Right atrium auricular region (tissue), 2 donors: Measurements from ENCODE around the gene METTL21C. TPM values are rescaled to one million over a fixed set of nuclear protein-coding genes. Genes with fewer than 3 reads are reported as not detected.

Experiments used
- DNase-seq: peaks from one replicate; pipeline ENCODE4 v3.0.0-alpha.2; 2019; ENCODE audit warnings: low spot score
- H3K27ac ChIP-seq, 2 donors: fragments of 200-600 bp; sonication (generic); 1 replicate in 1 of 2; 2 replicates in 1 of 2; pipeline ENCODE4 v1.5.1; 2016 to 2019
- H3K27me3 ChIP-seq, 2 donors: fragments of 200-600 bp; sonication (generic); one replicate each; pipeline versions ENCODE4 v1.5.1 to v1.6.0; 2017 to 2019
- H3K36me3 ChIP-seq: fragments of 200-600 bp; sonication (generic); one replicate; pipeline ENCODE4 v1.5.1; 2016
- H3K4me1 ChIP-seq, 2 donors: fragments of 200-600 bp; sonication (generic); one replicate each; pipeline versions ENCODE4 v1.5.1 to v1.6.0; 2017 to 2019
- H3K4me3 ChIP-seq, 2 donors: fragments of 200-600 bp; sonication (generic); 1 replicate in 1 of 2; 2 replicates in 1 of 2; pipeline ENCODE4 v1.5.1; 2017 to 2019; ENCODE audit warnings: mild to moderate bottlenecking in 1 of 2, moderate library complexity in 1 of 2
- H3K9me3 ChIP-seq, 2 donors: fragments of 200-600 bp; sonication (generic); one replicate each; pipeline ENCODE4 v1.5.1; 2019
- total RNA-seq, 2 donors: library from RNA; depleted of rRNA; stranded (reverse); fragments of >200 nt; gene quantifications; one replicate each; pipeline ENCODE4 v1.1.0, GENCODE V29; 2016
- TF ChIP-seq, protein P1 (sequence below), 2 donors: fragments of 200-600 bp; sonication (generic); IDR thresholded peaks; one replicate each; pipeline ENCODE4 v1.5.1; 2019; ENCODE audit warnings: antibody characterized with exemption in 2 of 2

Gene METTL21C
- total RNA-seq, 2 donors from 2014 or later = not detected

GRCh38 chr13:102675115-102675514 lies 19.7 kb downstream of the METTL21C start:
- no peak overlapping the region for H3K4me3 ChIP-seq
- no peak overlapping the region for H3K27ac ChIP-seq
- H3K4me1 ChIP-seq = peaks cover 0 to 6% of the 10 kb centered on the region in 2 donors
- H3K9me3 ChIP-seq = no peaks in the 10 kb centered on the region
- TF ChIP-seq, protein P1, sequence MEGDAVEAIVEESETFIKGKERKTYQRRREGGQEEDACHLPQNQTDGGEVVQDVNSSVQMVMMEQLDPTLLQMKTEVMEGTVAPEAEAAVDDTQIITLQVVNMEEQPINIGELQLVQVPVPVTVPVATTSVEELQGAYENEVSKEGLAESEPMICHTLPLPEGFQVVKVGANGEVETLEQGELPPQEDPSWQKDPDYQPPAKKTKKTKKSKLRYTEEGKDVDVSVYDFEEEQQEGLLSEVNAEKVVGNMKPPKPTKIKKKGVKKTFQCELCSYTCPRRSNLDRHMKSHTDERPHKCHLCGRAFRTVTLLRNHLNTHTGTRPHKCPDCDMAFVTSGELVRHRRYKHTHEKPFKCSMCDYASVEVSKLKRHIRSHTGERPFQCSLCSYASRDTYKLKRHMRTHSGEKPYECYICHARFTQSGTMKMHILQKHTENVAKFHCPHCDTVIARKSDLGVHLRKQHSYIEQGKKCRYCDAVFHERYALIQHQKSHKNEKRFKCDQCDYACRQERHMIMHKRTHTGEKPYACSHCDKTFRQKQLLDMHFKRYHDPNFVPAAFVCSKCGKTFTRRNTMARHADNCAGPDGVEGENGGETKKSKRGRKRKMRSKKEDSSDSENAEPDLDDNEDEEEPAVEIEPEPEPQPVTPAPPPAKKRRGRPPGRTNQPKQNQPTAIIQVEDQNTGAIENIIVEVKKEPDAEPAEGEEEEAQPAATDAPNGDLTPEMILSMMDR (IDR thresholded peaks at IDR 0.05) = no peak
- H3K27me3 ChIP-seq = no peaks in the 10 kb centered on the region
- H3K36me3 ChIP-seq = peaks cover 22% of the 10 kb centered on the region
- no peak for DNase-seq

DNA sequence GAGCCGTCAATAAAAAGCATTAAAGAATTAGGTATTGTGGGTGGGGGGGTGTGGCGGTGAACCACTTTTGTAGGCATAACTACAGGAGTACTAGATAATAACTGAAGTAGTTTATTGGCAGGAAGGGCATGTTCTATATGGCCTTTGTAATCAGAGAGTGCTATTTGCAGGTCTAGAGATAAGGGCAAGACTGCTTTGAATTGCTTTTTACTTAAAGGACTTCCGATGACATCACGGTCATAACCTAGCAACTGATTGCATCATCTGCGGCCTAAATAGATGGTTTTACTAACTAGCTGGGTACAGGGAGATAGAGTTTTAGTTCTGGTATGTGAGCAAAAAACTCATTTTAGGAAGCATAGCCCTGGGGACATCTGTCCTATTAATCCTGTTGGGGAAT lies 24.7 kb downstream of the METTL21C start:
- TF ChIP-seq, protein P1 (IDR thresholded peaks at IDR 0.05) = no peak
- Histone ChIP-seq H3K4me1 (no peaks in the 10 kb centered on the region), H3K4me3 (no peak overlapping the region), H3K27ac (no peak overlapping the region), H3K36me3 (peaks cover 39% of the 10 kb centered on the region), H3K27me3 (no peaks in the 10 kb centered on the region), H3K9me3 (no peaks in the 10 kb centered on the region)
- no peak for DNase-seq

GRCh38 chr13:102667911-102668310 lies 26.9 kb downstream of the METTL21C start:
- Histone ChIP-seq H3K4me1 (no peaks in the 10 kb centered on the region), H3K36me3 (peaks cover 41% of the 10 kb centered on the region), H3K9me3 (no peaks in the 10 kb centered on the region), H3K4me3 (no peak overlapping the region), H3K27ac (no peak overlapping the region), H3K27me3 (no peaks in the 10 kb centered on the region)
- no peak for DNase-seq
- TF ChIP-seq, protein P1 (IDR thresholded peaks at IDR 0.05) = no peak

DNA sequence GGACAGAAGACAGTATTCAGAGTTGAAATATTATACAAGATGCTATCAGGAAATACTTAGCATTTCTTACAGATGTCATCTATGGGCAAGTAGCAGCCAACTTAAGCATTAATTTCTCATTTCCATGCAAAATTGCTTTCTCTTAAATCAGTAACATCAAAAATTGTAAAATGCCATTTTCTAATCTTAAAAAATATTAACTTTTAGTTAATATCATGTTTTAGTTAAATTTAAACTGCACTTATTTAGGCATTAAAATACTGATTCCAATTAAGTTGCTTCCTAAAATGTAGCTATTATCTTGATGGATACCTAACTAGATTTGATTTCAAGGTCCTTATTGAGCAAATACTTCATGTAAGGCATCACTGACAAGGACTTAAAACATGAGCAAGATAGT lies 27.8 kb downstream of the METTL21C start:
- Histone ChIP-seq H3K36me3 (peaks cover 41% of the 10 kb centered on the region), H3K9me3 (no peaks in the 10 kb centered on the region), H3K4me3 (no peak overlapping the region), H3K27me3 (no peaks in the 10 kb centered on the region), H3K4me1 (no peaks in the 10 kb centered on the region), H3K27ac (no peak overlapping the region)
- TF ChIP-seq, protein P1 (IDR thresholded peaks at IDR 0.05) = no peak
- DNase-seq = no peak

DNA sequence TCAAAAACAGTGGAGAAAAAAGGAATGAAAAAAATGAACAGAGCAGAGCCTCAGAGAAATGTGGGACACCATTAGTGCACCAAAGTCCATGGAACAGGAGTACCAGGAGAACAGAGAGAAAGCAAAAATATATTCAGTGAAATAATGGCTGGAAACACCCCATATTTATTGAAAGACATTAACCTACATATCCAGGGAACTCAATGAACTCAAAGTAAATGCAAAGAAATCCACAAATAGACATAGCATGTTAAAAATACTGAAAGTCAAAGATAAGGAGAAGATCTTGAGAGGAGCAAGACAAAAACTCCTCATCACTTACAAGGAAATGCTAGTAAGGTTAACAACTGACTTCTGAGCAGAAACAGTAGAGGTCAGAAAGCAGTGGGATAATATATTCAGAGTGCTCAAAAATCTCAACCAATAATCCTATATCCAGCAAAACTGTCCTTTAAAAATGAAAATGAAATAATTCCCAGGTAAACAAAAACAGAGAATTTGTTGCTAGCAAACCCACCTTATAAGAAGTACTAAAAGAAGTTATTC lies 35.6 kb downstream of the METTL21C start:
- no peak overlapping the region for H3K4me3 ChIP-seq
- no peaks in the 10 kb centered on the region for H3K4me1 ChIP-seq
- peaks cover 17% of the 10 kb centered on the region for H3K36me3 ChIP-seq
- no peaks in the 10 kb centered on the region for H3K27me3 ChIP-seq
- TF ChIP-seq, protein P1 (IDR thresholded peaks at IDR 0.05) = no peak
- no peak overlapping the region for H3K27ac ChIP-seq
- DNase-seq = no peak
- H3K9me3 ChIP-seq = no peaks in the 10 kb centered on the region

DNA sequence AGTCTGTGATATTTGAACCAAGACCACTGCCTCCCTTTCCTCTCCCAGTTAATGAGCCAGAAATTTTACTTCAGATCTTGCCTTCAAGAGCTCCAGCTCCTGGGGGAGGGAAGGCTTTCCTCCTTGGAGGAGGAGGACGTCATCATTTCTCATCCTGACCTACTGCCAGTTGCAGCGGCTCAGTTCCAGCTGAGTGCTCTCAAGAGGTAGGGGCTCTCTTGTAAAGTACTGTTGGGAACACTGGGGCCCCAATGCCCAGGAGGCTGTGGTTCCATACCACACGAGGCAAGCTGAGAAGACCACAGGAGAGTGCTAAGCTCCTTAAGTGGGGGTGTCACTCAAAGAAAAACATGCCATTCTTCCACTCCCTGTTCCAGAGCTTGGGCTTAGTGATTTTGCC lies 36.2 kb downstream of the METTL21C start:
- H3K36me3 ChIP-seq = peaks cover 17% of the 10 kb centered on the region
- no peaks in the 10 kb centered on the region for H3K4me1 ChIP-seq
- H3K4me3 ChIP-seq = no peak overlapping the region
- TF ChIP-seq, protein P1 (IDR thresholded peaks at IDR 0.05) = no peak
- no peak overlapping the region for H3K27ac ChIP-seq
- no peaks in the 10 kb centered on the region for H3K27me3 ChIP-seq
- no peaks in the 10 kb centered on the region for H3K9me3 ChIP-seq
- no peak for DNase-seq
